Measurements from ENCODE around the gene NPAS2.

GRCh38 chr2:100987974-100988373 lies 168.0 kb downstream of the NPAS2 start:
- TF ChIP-seq CTCF (IDR thresholded peaks at IDR 0.05; ENCODE audit: low read length): no peak
- no peak for TF ChIP-seq EZH2phosphoT487 (IDR thresholded peaks at IDR 0.05; ENCODE audit: low read length)

Data from MM.1S (cell line).